GM12878 (cell line): ENCODE measurements around the gene ERC2. TPM values are rescaled to one million over a fixed set of nuclear protein-coding genes. Genes with fewer than 3 reads are reported as not detected.

Experiments
- ATAC-seq: fragments of 200-7000 bp; cut with Tn5 transposase; 3 replicates; pipeline ENCODE4 v1.9.1; 2020; ENCODE audit warnings: mild to moderate bottlenecking, moderate library complexity
- BruUV-seq: library from RNA; stranded (reverse); fragments of 400-500 nt; replicated peaks from 2 replicates; lab custom pipeline; 2021; lab: Mats Ljungman, UMichigan
- CTCF ChIA-PET: fragments of 300-600 bp; sonication (Branson Sonifier 250); formaldehyde crosslinking; extraction: SDS; loops from one replicate; lab custom pipeline; 2021; ENCODE audit warnings: inconsistent platforms; lab: Yijun Ruan, JAX
- POLR2A ChIA-PET: fragments of 350-600 bp; formaldehyde crosslinking; extraction: SDS; loops from one replicate; lab custom pipeline; 2021; ENCODE audit warnings: inconsistent platforms; lab: Charles Lee
- RAD21 ChIA-PET: fragments of 300-600 bp; sonication (Branson Sonifier 250); formaldehyde crosslinking; loops from one replicate; lab custom pipeline; 2023; ENCODE audit warnings: antibody characterized with exemption; ENCODE audit not compliant: unreplicated experiment; lab: Charles Lee
- SMC1A ChIA-PET: fragments of 300-600 bp; sonication (Branson Sonifier 250); formaldehyde crosslinking; loops from one replicate; lab custom pipeline; 2023; ENCODE audit not compliant: unreplicated experiment, uncharacterized antibody; lab: Charles Lee
- DNase-seq: peaks from one replicate; pipeline ENCODE4 v3.0.0-alpha.2; 2011; ENCODE audit warnings: low read depth, low spot score
- FAIRE-seq: peaks from 3 replicates; lab custom pipeline; 2011; peaks lifted over from hg19 to GRCh38; lab: Jason Lieb, UNC
- H2AFZ ChIP-seq: 2 replicates; pipeline ENCODE4 v1.6.0; 2011; ENCODE audit warnings: low read depth, low read length, control low read depth; ENCODE audit not compliant: control insufficient read depth
- H3K27ac ChIP-seq: 2 replicates; pipeline ENCODE4 v1.5.1; 2011; ENCODE audit warnings: control low read depth; ENCODE audit not compliant: control insufficient read depth, insufficient read depth
- H3K27me3 ChIP-seq, 2 experiments: replicated peaks in 1 of 2; 2 replicates each; pipeline versions ENCODE4 v1.6.0 to v1.6.1; 2011; ENCODE audit warnings: low read length in 1 of 2; ENCODE audit not compliant: control insufficient read depth in 2 of 2, insufficient read depth in 2 of 2
- H3K36me3 ChIP-seq, 2 experiments: 2 replicates each; pipeline ENCODE4 v1.5.1; 2011; ENCODE audit warnings: low read length in 1 of 2; ENCODE audit not compliant: control insufficient read depth in 2 of 2, insufficient read depth in 2 of 2
- H3K4me1 ChIP-seq: 2 replicates; pipeline ENCODE4 v1.6.1; 2011; ENCODE audit warnings: mild to moderate bottlenecking, low read length, moderate library complexity, mixed read lengths; ENCODE audit not compliant: control insufficient read depth, insufficient read depth
- H3K4me2 ChIP-seq: 2 replicates; pipeline ENCODE4 v1.6.0; 2011; ENCODE audit warnings: control low read depth; ENCODE audit not compliant: control insufficient read depth, insufficient read depth
- H3K4me3 ChIP-seq: fragments of 200-600 bp; sonication (generic); 2 replicates; pipeline ENCODE4 v1.5.1; 2016
- H3K79me2 ChIP-seq: 2 replicates; pipeline ENCODE4 v1.6.0; 2011; ENCODE audit warnings: low read length; ENCODE audit not compliant: control insufficient read depth, insufficient read depth
- H3K9ac ChIP-seq: 2 replicates; pipeline ENCODE4 v1.8.0; 2011; ENCODE audit warnings: low read length, control low read depth, mixed read lengths; ENCODE audit not compliant: control insufficient read depth, insufficient read depth
- H3K9me3 ChIP-seq: replicated peaks from 3 replicates; pipeline ENCODE4 v1.5.1; 2011; ENCODE audit warnings: mild to moderate bottlenecking, low read length; ENCODE audit not compliant: control insufficient read depth, insufficient read depth
- H4K20me1 ChIP-seq: 2 replicates; pipeline ENCODE4 v1.6.0; 2011; ENCODE audit not compliant: control insufficient read depth, insufficient read depth
- CBFB ChIP-seq: IDR thresholded peaks from 2 replicates; pipeline ENCODE4 v1.6.1; 2016; ENCODE audit warnings: antibody characterized with exemption, low read depth
- FOXM1 ChIP-seq: IDR thresholded peaks from 2 replicates; pipeline ENCODE4 v1.6.1; 2012; ENCODE audit warnings: low read depth, mild to moderate bottlenecking, inconsistent platforms, low read length, moderate library complexity
- JUND ChIP-seq: IDR thresholded peaks from 2 replicates; pipeline ENCODE4 v1.6.1; 2012; ENCODE audit warnings: low read depth, mild to moderate bottlenecking, low read length, improper control_type of control experiment, moderate library complexity
- MXI1 ChIP-seq: fragments of 150-350 bp; IDR thresholded peaks from 2 replicates; pipeline ENCODE4 v1.6.1; 2011; ENCODE audit warnings: low read depth, mild to moderate bottlenecking, inconsistent platforms, low read length, improper control_type of control experiment
- RELA ChIP-seq: fragments of 450-650 bp; IDR thresholded peaks from 2 replicates; pipeline ENCODE4 v1.8.0; 2014; ENCODE audit warnings: borderline replicate concordance; ENCODE audit not compliant: partially characterized antibody
- RUNX3 ChIP-seq: IDR thresholded peaks from 2 replicates; pipeline ENCODE4 v1.6.1; 2012; ENCODE audit warnings: low read length, inconsistent platforms
- SIN3A ChIP-seq: IDR thresholded peaks from 2 replicates; pipeline ENCODE4 v1.6.1; 2012; ENCODE audit warnings: low read depth, low read length, improper control_type of control experiment
- SREBF1 ChIP-seq: IDR thresholded peaks from 2 replicates; pipeline ENCODE4 v1.6.1; 2012; ENCODE audit warnings: mild to moderate bottlenecking, low read length
- TCF3 ChIP-seq: IDR thresholded peaks from 2 replicates; pipeline ENCODE4 v1.6.1; 2012; ENCODE audit warnings: low read depth, mild to moderate bottlenecking, low read length, borderline replicate concordance; ENCODE audit not compliant: insufficient read depth
- ZNF217 ChIP-seq: fragments of 450-650 bp; IDR thresholded peaks from 2 replicates; pipeline ENCODE4 v1.6.1; 2017; ENCODE audit warnings: antibody characterized with exemption, mild to moderate bottlenecking
- WGBS: methylation state at CpG from one replicate; pipeline ENCODE4 v1.1.6; 2016; ENCODE audit warnings: low lambda C conversion rate; ENCODE audit not compliant: insufficient replicate concordance, insufficient coverage; ENCODE audit errors: missing lambda C conversion rate; 5-methylcytosine and 5-hydroxymethylcytosine counted together
- in situ Hi-C: fragments of 300-500 bp; cut with MboI; formaldehyde crosslinking; loops from 9 replicates; pipeline ENCODE4 v1.14.3; 2018; ENCODE audit warnings: mixed read lengths
- intact Hi-C: fragments of 100-400 bp; cut with micrococcal nuclease; formaldehyde crosslinking; loops from one replicate; pipeline ENCODE4 v1.14.2; 2022; ENCODE audit not compliant: unreplicated experiment
- polyA plus RNA-seq, 11 experiments: library from polyadenylated mRNA; depleted of rRNA in 4 of 11; unstranded in 6 of 11; stranded (reverse) in 5 of 11; fragments of >200 nt; fragmentation: Nextera tagmentation in 4 of 11; fragmentation: Illumina TruSeq in 1 of 11; extraction: Ambion mirVana in 4 of 11; extraction: Trizol in 1 of 11; gene quantifications; 1 replicate in 1 of 11; 2 replicates in 10 of 11; pipeline versions ENCODE4 v1.2.1 to v1.2.3, GENCODE V29; 2011 to 2016; ENCODE audit warnings: inconsistent platforms in 2 of 11, missing spikeins in 2 of 11, low read depth in 1 of 11
- total RNA-seq, 4 experiments: library from RNA; depleted of rRNA in 3 of 4; stranded (reverse); fragments of >200 nt in 3 of 4; fragmentation: Illumina TruSeq in 1 of 4; extraction: Trizol in 1 of 4; gene quantifications; 2 replicates each; pipeline versions ENCODE4 v1.2.1 to v1.2.3, GENCODE V29; 2013 to 2021

ERC2 gene
- total and polyA plus RNA-seq, 10 of the 15 experiments (the other 5 are each of a cell fraction or from before 2014, with no cell fraction given), result 0.06 to 1.4 (median 0.12) TPM; not detected in 3

DNA sequence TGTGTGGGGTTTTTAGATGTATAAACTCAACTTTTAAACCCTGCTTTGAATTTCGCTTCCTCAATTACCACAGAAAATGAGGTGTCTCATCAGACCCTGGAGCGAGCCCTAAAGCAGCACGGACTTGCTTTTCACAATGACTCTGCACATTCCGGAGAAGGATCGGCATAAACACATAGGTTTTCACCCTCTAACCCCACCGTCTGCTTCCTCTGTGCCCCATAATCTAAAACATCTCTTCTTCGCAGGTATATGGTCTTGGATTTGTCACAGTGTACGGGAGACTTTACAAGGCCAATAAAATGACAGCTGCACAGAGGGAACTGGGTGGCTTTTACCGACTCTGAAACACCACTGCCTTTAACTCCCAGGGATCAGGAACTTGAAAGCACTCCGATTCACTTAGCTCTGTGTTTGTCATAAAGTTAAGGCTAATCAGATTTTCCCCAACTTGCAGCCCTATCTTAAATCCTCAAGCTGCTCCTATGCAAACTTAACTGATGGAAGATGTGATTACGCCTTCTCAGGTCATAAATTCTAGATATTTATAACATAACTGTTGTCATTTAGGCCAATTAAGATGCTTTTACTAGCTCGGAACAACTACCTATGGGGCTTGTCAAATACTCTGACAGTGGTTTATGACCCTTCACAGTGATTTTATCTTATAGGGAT is 847.8 kb downstream of the ERC2 start (continued):
- TF ChIP-seq JUND, result no peak
- TF ChIP-seq MXI1, result no peak
- peak; percentile 42; the same call in 1 of the 2 replicates for TF ChIP-seq RUNX3

DNA sequence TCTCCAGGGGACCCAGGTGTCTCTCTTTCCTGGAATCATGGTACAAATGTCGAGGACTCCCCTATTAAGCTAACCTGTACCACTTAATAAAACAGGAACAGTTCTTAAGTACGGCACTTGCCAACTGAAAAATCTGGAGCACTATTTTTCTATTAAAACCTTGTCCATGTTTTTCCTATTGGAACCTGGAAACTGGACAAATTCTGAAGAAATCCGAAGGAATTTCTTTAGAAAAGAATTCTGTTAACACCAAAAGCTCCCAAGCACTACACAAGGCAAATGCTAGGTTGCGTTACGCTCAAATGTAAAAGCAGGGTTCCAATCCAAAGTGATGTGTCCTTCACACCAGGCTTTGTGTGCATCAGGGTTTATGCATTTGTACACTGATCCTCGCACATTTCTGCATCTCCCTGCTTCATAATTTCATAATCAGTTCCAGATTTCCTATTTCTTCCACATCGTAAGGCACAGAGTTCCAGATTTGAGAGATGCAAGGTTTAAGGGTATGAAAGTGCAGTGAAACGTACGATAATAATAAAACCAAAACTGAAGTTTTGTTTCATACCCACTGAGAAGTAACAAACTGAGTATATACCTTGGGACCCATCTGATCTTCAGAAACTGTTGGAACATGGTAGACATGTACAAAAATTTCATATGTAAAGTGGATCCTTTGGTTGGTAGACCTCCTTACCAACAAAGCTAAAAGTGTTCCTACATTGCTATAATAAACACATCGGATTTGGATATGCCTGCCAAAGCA is 849.0 kb downstream of the ERC2 start:
- peaks cover 41% of the 10 kb centered on the region for H3K4me1 ChIP-seq
- in situ Hi-C loops, result no loop called here
- no TSS peak for BruUV-seq
- CTCF ChIA-PET, result interaction anchor here (0.9 to 2.3 kb wide), 3 partner anchors 10 to 53 kb away, joined by 3 to 14 read pairs (median 3); no protein-coding TSS in a partner anchor
- peak overlapping the region; percentile 18; the same call in 1 of the 2 replicates for H3K4me3 ChIP-seq
- SMC1A ChIA-PET, result interaction anchor here (1.0 to 4.7 kb wide), 9 partner anchors 7 to 102 kb away, joined by 3 to 37 read pairs (median 6); no protein-coding TSS in a partner anchor
- no peaks in the 10 kb centered on the region for H3K79me2 ChIP-seq
- no peak overlapping the region for H3K9ac ChIP-seq
- H3K27me3 ChIP-seq, result no peaks in the 10 kb centered on the region
- DNase-seq (no peak), ATAC-seq (peak; percentile 64), FAIRE-seq (no peak)
- RAD21 ChIA-PET, result interaction anchor here (0.7 to 1.8 kb wide), 3 partner anchors 8 to 42 kb away, joined by 5 to 7 read pairs (median 7); no protein-coding TSS in a partner anchor
- no peaks in the 10 kb centered on the region for H3K36me3 ChIP-seq
- peaks cover 3% of the 10 kb centered on the region; the same call in 2 of the 3 replicates for H3K9me3 ChIP-seq
- H3K4me2 ChIP-seq, result peak overlapping the region; percentile 82
- 43% methylated on average over 10 of the region's 10 CpGs for WGBS
- no peaks in the 10 kb centered on the region for H4K20me1 ChIP-seq
- TF ChIP-seq CBFB, result no peak
- TF ChIP-seq ZNF217, result no peak
- TF ChIP-seq MXI1, result no peak
- TF ChIP-seq FOXM1, result 0 out of 2 replicates have a peak, but pooled peaks have one; percentile 7
- TF ChIP-seq RUNX3, result 0 out of 2 replicates have a peak, but pooled peaks have one; percentile 14
- no peak for TF ChIP-seq SIN3A
- TF ChIP-seq TCF3, result no peak
- TF ChIP-seq RELA, result no peak
- no peak for TF ChIP-seq SREBF1
- intact Hi-C loops, result no loop called here
- no peak overlapping the region for H2AFZ ChIP-seq
- POLR2A ChIA-PET, result no interaction called here
- H3K27ac ChIP-seq, result peak overlapping the region; percentile 75
